GM13976 (cell line): Measurements from ENCODE around the gene RTEL1.

Experiments
- DNase-seq: peaks from one replicate; pipeline ENCODE4 v3.0.0; 2012; ENCODE audit warnings: low spot score
- CTCF ChIP-seq: IDR thresholded peaks from 2 replicates; pipeline ENCODE4 v1.5.1; 2012; ENCODE audit warnings: borderline replicate concordance, mild to moderate bottlenecking; ENCODE audit not compliant: insufficient read depth; ENCODE audit errors: extremely low read depth, missing control alignments, control extremely low read depth
- in situ Hi-C: fragments of 300-500 bp; cut with MboI; formaldehyde crosslinking; loops from one replicate; pipeline ENCODE4 v1.12.0; 2022; ENCODE audit warnings: low sequenced_read_pairs, mixed read lengths, inconsistent platforms; ENCODE audit not compliant: unreplicated experiment

The RTEL1 gene

DNA sequence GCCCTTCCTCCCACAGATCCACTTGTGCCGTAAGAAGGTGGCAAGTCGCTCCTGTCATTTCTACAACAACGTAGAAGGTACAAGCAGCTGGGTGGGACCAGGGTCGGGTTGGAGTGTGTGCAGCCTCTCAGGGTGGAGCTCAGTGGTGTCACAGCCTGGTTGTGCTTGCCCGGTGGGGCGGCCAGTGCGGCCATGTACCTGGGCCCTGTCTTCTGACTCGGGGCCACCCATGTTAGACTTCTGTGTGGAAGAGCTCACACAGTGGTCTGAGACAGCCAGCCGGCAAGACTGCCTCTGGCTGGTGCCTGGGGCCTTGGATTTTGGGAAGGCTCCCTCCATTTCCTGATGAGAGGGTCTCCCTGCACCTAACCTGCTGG is 4.7 kb downstream of the RTEL1 start:
- TF ChIP-seq CTCF = no peak
- DNase-seq = no peak
- in situ Hi-C loops = no loop called here

GRCh38 chr20:63663332-63664066 is 5.4 kb downstream of the RTEL1 start:
- no peak for DNase-seq
- in situ Hi-C loops = no loop called here
- TF ChIP-seq CTCF = no peak

DNA sequence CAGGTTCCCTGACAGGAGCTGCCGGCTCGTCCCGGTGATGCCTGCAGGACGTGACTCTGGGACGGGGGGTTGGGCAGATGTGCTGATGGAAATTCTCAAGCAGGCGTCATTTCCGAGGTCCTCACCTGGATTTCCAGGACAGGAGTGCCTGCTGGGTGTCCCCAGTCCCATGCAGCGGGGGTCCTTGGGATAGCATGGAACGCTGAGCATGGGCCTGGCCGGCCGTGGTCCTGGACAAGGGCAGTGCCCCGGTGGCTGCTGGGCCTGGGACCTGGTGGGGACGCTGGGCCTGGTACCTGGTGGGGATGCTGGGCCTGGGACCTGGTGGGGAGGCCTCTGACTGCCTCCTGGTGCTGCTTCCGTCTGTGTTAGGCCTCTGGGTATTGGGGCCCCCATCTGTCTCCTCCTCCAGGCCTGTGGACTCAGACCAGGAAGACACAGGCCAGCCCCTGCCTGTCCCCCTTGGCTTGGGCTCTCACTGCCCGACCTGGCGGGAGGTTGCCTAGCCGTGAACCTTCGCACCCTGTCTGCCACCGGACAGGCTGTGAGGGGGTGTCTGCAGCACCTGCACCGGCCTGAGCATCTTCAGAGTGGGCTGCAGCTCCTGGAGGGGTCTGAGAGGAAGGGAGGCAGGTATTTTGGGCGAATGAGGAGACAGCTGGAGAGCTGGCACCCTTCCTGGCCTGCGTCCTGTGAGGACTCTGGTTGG is 6.2 kb downstream of the RTEL1 start:
- in situ Hi-C loops = no loop called here
- no peak for TF ChIP-seq CTCF

GRCh38 chr20:63664861-63665594 is 6.9 kb downstream of the RTEL1 start:
- in situ Hi-C loops = no loop called here
- no peak for DNase-seq
- TF ChIP-seq CTCF = no peak

More for the DNA sequence above, 6.2 kb downstream of the RTEL1 start:
- no peak for DNase-seq

DNA sequence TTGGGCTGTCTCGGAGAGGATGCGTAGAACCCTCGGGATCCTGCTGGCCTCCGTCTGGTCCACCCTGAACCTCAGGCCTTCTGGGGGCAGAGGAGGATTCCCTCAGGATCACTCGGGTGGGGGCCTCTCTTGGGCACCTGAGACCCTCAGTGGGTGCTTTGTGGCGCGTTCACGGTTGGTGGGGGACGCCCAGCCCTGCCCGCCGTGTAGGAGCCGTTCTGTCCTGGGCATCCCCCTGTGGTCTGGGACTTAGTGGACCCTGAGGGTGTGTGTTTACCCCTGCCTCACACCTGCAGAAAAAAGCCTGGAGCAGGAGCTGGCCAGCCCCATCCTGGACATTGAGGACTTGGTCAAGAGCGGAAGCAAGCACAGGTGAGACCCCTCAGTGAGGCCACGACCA is 7.6 kb downstream of the RTEL1 start:
- TF ChIP-seq CTCF = no peak
- in situ Hi-C loops = no loop called here
- no peak for DNase-seq

DNA sequence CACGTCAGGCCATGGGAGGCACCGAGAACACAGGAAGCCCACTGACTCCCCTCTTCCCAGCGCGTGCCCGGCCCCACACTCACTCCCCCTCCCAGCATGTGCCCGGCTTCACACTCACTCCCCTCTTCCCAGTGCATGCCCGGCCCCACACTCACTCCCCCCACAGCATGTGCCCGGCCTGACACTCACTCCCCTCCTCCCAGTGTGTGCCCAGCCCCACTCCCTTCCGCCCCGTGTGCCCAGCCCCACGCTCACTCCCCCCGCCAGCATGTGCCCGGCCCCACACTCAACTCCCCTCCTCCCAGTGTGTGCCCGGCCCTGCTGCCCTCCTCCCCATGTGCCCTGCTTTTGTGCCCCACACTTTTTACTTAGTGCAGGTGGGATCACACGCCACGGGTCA is 9.7 kb downstream of the RTEL1 start:
- in situ Hi-C loops = no loop called here
- no peak for DNase-seq
- TF ChIP-seq CTCF = no peak
